Keratinocyte (primary cell): ENCODE measurements around the gene ASPSCR1.

Source experiments
- EZH2 ChIP-seq: IDR thresholded peaks from one replicate; pipeline ENCODE4 v1.6.1; 2012; ENCODE audit warnings: inconsistent platforms, mild to moderate bottlenecking, low read length, moderate library complexity
- TF ChIP-seq, protein P1 (sequence below), 3 experiments: IDR thresholded peaks in 1 of 3; conservative IDR thresholded peaks in 1 of 3; optimal IDR thresholded peaks in 1 of 3; 2 replicates in 2 of 3; 3 replicates in 1 of 3; pipeline versions ENCODE3 to v1.5.1; 2011; ENCODE audit warnings: low read length in 3 of 3, mild to moderate bottlenecking in 3 of 3, moderate library complexity in 2 of 3, control low read depth in 1 of 3, inconsistent platforms in 1 of 3; ENCODE audit not compliant: insufficient read depth in 2 of 3; ENCODE audit errors: extremely low read depth in 1 of 3

DNA sequence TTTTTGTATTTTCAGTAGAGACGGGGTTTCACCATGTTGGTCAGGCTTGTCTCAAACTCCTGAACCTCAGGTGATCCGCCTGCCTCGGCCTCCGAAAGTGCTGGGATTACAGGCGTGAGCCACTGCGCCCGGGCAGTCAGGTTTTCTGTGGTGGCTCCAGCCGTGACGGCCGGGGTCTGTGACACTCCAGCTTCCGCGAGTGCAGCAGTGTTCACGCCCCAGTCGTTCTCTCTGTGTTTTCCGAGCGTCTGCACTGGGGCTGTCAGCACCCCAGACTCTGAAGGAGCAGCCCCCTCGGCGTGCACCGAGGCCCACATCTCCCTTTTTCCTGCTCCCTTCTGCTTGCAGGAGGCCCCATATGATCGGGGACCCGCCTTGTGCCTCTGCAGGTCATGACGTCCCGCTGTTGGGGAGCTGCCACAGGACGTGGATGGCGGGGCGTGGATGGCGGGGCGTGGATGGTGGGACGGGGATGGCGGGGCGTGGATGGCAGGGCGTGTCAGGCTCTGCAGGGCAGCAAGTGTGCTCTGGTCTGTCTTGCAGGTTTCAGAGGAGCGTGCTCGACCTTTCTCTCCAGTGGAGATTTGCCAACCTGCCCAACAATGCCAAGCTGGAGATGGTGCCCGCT lies 5.7 kb downstream of the ASPSCR1 start:
- TF ChIP-seq, protein P1, sequence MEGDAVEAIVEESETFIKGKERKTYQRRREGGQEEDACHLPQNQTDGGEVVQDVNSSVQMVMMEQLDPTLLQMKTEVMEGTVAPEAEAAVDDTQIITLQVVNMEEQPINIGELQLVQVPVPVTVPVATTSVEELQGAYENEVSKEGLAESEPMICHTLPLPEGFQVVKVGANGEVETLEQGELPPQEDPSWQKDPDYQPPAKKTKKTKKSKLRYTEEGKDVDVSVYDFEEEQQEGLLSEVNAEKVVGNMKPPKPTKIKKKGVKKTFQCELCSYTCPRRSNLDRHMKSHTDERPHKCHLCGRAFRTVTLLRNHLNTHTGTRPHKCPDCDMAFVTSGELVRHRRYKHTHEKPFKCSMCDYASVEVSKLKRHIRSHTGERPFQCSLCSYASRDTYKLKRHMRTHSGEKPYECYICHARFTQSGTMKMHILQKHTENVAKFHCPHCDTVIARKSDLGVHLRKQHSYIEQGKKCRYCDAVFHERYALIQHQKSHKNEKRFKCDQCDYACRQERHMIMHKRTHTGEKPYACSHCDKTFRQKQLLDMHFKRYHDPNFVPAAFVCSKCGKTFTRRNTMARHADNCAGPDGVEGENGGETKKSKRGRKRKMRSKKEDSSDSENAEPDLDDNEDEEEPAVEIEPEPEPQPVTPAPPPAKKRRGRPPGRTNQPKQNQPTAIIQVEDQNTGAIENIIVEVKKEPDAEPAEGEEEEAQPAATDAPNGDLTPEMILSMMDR (optimal IDR thresholded peaks at IDR 0.05 in 1 of 3, IDR thresholded peaks at IDR 0.05 in 1 of 3, conservative IDR thresholded peaks at IDR 0.05 in 1 of 3; ENCODE audit: extremely low read depth in 1 of 3, insufficient read depth in 2 of 3, low read length in 3 of 3) = no peak
- no peak for TF ChIP-seq EZH2
